ENCODE results near the gene ZNF316.

The ZNF316 gene

GRCh38 chr7:6691103-6691502, 54.0 kb downstream of the ZNF316 start:
- no peak for DNase-seq (ENCODE audit: low read depth in 2 of 2)

- DNase-seq (ENCODE audit: low read depth in 2 of 2): no peak
Measured at GRCh38 chr7:6691609-6692106, 54.5 kb downstream of the ZNF316 start.

GRCh38 chr7:6700793-6701192, 63.7 kb downstream of the ZNF316 start:
- no peak for DNase-seq (ENCODE audit: low read depth in 2 of 2)

GRCh38 chr7:6701860-6702259, 64.7 kb downstream of the ZNF316 start:
- no peak for DNase-seq (ENCODE audit: low read depth in 2 of 2)
